ENCODE measurements around the gene RFC2.
"Not testable (repeated sequence)": the region's sequence is repeated elsewhere in the genome, so short reads cannot be mapped to it uniquely, and the experiment has no call there.

GRCh38 chr7:74249058-74249457, 5.1 kb downstream of the RFC2 start:
- not testable (repeated sequence) for TF ChIP-seq POLR2A (IDR thresholded peaks at IDR 0.05; ENCODE audit: low read length); GATA1 (IDR thresholded peaks at IDR 0.05; ENCODE audit: low read depth, low read length)

Data from erythroblast (primary cell).